SJCRH30 (cell line): ENCODE data around the gene A1BG. TPM values are rescaled to one million over a fixed set of nuclear protein-coding genes. Genes with fewer than 3 reads are reported as not detected.

Source experiments
- DNase-seq, 2 experiments: peaks; one replicate each; pipeline ENCODE4 v3.0.0-alpha.2; 2015 to 2020
- H3K27ac ChIP-seq: fragments of 250-450 bp; sonication (Bioruptor Pico); 2 replicates; pipeline ENCODE4 v1.5.1; 2020; ENCODE audit warnings: mild to moderate bottlenecking, moderate library complexity
- H3K27me3 ChIP-seq: fragments of 250-450 bp; sonication (Bioruptor Pico); 2 replicates; pipeline ENCODE4 v1.5.1; 2020; ENCODE audit warnings: mild to moderate bottlenecking, moderate library complexity
- H3K36me3 ChIP-seq: fragments of 250-450 bp; sonication (Bioruptor Pico); 2 replicates; pipeline ENCODE4 v1.5.1; 2020; ENCODE audit warnings: mild to moderate bottlenecking, moderate library complexity
- H3K4me1 ChIP-seq: fragments of 250-450 bp; sonication (Bioruptor Pico); 2 replicates; pipeline ENCODE4 v1.5.1; 2020; ENCODE audit warnings: mild to moderate bottlenecking, moderate library complexity
- H3K4me3 ChIP-seq: fragments of 250-450 bp; sonication (Bioruptor Pico); 2 replicates; pipeline ENCODE4 v1.5.1; 2020; ENCODE audit warnings: mild to moderate bottlenecking, moderate library complexity
- H3K9me3 ChIP-seq: fragments of 250-450 bp; sonication (Bioruptor Pico); replicated peaks from 2 replicates; pipeline ENCODE4 v1.5.1; 2020; ENCODE audit warnings: mild to moderate bottlenecking, moderate library complexity
- total RNA-seq: library from RNA; depleted of rRNA; stranded (reverse); fragments of >200 nt; shearing (Covaris generic); gene quantifications from 2 replicates; pipeline ENCODE4 v1.2.3, GENCODE V29; 2014

Gene A1BG
- total RNA-seq, 1 experiment from 2014 or later, result 10.2 TPM

GRCh38 chr19:58336216-58336615 is 17.1 kb downstream of the A1BG start:
- H3K36me3 ChIP-seq, result peaks cover 21% of the 10 kb centered on the region
- H3K9me3 ChIP-seq, result no peaks in the 10 kb centered on the region

GRCh38 chr19:58335630-58336029 is 17.7 kb downstream of the A1BG start:
- Histone ChIP-seq H3K9me3 (no peaks in the 10 kb centered on the region), H3K27me3 (no peaks in the 10 kb centered on the region), H3K4me1 (no peaks in the 10 kb centered on the region), H3K4me3 (no peak overlapping the region), H3K27ac (no peak overlapping the region), H3K36me3 (peaks cover 21% of the 10 kb centered on the region)
- no peak for DNase-seq

More at GRCh38 chr19:58336216-58336615, 17.1 kb downstream of the A1BG start:
- Histone ChIP-seq H3K27me3 (no peaks in the 10 kb centered on the region), H3K27ac (no peak overlapping the region), H3K4me1 (no peaks in the 10 kb centered on the region), H3K4me3 (no peak overlapping the region)
- no peak for DNase-seq

GRCh38 chr19:58334691-58335249 is 18.5 kb downstream of the A1BG start:
- no peaks in the 10 kb centered on the region for H3K4me1 ChIP-seq
- no peak for DNase-seq
- H3K4me3 ChIP-seq, result no peak overlapping the region

GRCh38 chr19:58332697-58333096 is 20.6 kb downstream of the A1BG start:
- H3K9me3 ChIP-seq, result no peaks in the 10 kb centered on the region
- H3K36me3 ChIP-seq, result peaks cover 11% of the 10 kb centered on the region; the same call in 1 of the 2 replicates
- H3K4me3 ChIP-seq, result no peak overlapping the region
- no peak overlapping the region for H3K27ac ChIP-seq
- no peaks in the 10 kb centered on the region for H3K4me1 ChIP-seq
- no peaks in the 10 kb centered on the region for H3K27me3 ChIP-seq
- no peak for DNase-seq

More at GRCh38 chr19:58334691-58335249, 18.5 kb downstream of the A1BG start:
- Histone ChIP-seq H3K27ac (no peak overlapping the region), H3K36me3 (peaks cover 21% of the 10 kb centered on the region), H3K9me3 (no peaks in the 10 kb centered on the region), H3K27me3 (no peaks in the 10 kb centered on the region)

GRCh38 chr19:58330458-58330857 is 22.8 kb downstream of the A1BG start:
- no peaks in the 10 kb centered on the region for H3K4me1 ChIP-seq
- H3K36me3 ChIP-seq, result peaks cover 1% of the 10 kb centered on the region; the same call in 1 of the 2 replicates
- no peak overlapping the region for H3K4me3 ChIP-seq
- H3K27ac ChIP-seq, result no peak overlapping the region
- H3K27me3 ChIP-seq, result no peaks in the 10 kb centered on the region
- no peaks in the 10 kb centered on the region for H3K9me3 ChIP-seq
- DNase-seq, result peak in 1 of 2 experiments; percentile 25

GRCh38 chr19:58328999-58329398 is 24.3 kb downstream of the A1BG start:
- H3K27ac ChIP-seq, result no peak overlapping the region

GRCh38 chr19:58326914-58327726 is 26.2 kb downstream of the A1BG start, which contains the start of gene ZSCAN22:
TSS of gene ZSCAN22 (plus strand) at chr19:58326994. CDS start at chr19:58334803, 7,809 bp downstream.
- Histone ChIP-seq H3K36me3 (0 out of 2 replicates have a peak, but pooled peaks cover 4% of the 10 kb centered on the region), H3K4me3 (peak within 1 kb of the TSS; percentile 90), H3K4me1 (no peaks in the 10 kb centered on the region), H3K27me3 (no peaks in the 10 kb centered on the region), H3K9me3 (no peaks in the 10 kb centered on the region), H3K27ac (peak within 1 kb of the TSS; percentile 70)
- peak; percentile 96 to 97 for DNase-seq

More at GRCh38 chr19:58328999-58329398, 24.3 kb downstream of the A1BG start:
- no peaks in the 10 kb centered on the region for H3K27me3 ChIP-seq
- peak; percentile 31 to 59 for DNase-seq
- H3K4me1 ChIP-seq, result no peaks in the 10 kb centered on the region
- no peaks in the 10 kb centered on the region for H3K9me3 ChIP-seq
- H3K4me3 ChIP-seq, result no peak overlapping the region
- no peaks in the 10 kb centered on the region for H3K36me3 ChIP-seq

- H3K9me3 ChIP-seq, result no peaks in the 10 kb centered on the region
- no peaks in the 10 kb centered on the region for H3K27me3 ChIP-seq
- H3K27ac ChIP-seq, result peak overlapping the region; percentile 70; the same call in 1 of the 2 replicates
- H3K4me1 ChIP-seq, result no peaks in the 10 kb centered on the region
- no peak for DNase-seq
- H3K36me3 ChIP-seq, result 0 out of 2 replicates have a peak, but pooled peaks cover 4% of the 10 kb centered on the region
- peak overlapping the region; percentile 90 for H3K4me3 ChIP-seq
These were observed 26.8 kb downstream of the A1BG start for GRCh38 chr19:58326501-58326913.

- 0 out of 2 replicates have a peak, but pooled peaks cover 4% of the 10 kb centered on the region for H3K36me3 ChIP-seq
- no peaks in the 10 kb centered on the region for H3K27me3 ChIP-seq
- H3K9me3 ChIP-seq, result no peaks in the 10 kb centered on the region
- H3K27ac ChIP-seq, result no peak overlapping the region
- H3K4me3 ChIP-seq, result no peak overlapping the region
- H3K4me1 ChIP-seq, result no peaks in the 10 kb centered on the region
- no peak for DNase-seq
These were observed 27.8 kb downstream of the A1BG start for GRCh38 chr19:58325311-58326022.

GRCh38 chr19:58319241-58319640 is 34.1 kb downstream of the A1BG start:
- Histone ChIP-seq H3K9me3 (no peaks in the 10 kb centered on the region), H3K36me3 (peaks cover 15% of the 10 kb centered on the region), H3K27me3 (no peaks in the 10 kb centered on the region), H3K4me1 (no peaks in the 10 kb centered on the region), H3K27ac (no peak overlapping the region), H3K4me3 (no peak overlapping the region)
- DNase-seq, result no peak

- Histone ChIP-seq H3K36me3 (peaks cover 23% of the 10 kb centered on the region), H3K27me3 (no peaks in the 10 kb centered on the region), H3K4me1 (no peaks in the 10 kb centered on the region), H3K4me3 (no peak overlapping the region), H3K27ac (no peak overlapping the region), H3K9me3 (no peaks in the 10 kb centered on the region; the same call in 1 of the 2 replicates)
- no peak for DNase-seq
These were observed 35.0 kb downstream of the A1BG start for GRCh38 chr19:58318297-58318696.

GRCh38 chr19:58317476-58318072 is 35.7 kb downstream of the A1BG start:
- Histone ChIP-seq H3K27ac (no peak overlapping the region), H3K4me1 (no peaks in the 10 kb centered on the region), H3K4me3 (no peak overlapping the region), H3K36me3 (peaks cover 30% of the 10 kb centered on the region), H3K27me3 (no peaks in the 10 kb centered on the region), H3K9me3 (no peaks in the 10 kb centered on the region; the same call in 1 of the 2 replicates)
- DNase-seq, result peak; percentile 25 to 69

- Histone ChIP-seq H3K27me3 (no peaks in the 10 kb centered on the region), H3K4me3 (no peak overlapping the region), H3K27ac (no peak overlapping the region), H3K36me3 (peaks cover 47% of the 10 kb centered on the region), H3K4me1 (no peaks in the 10 kb centered on the region), H3K9me3 (no peaks in the 10 kb centered on the region; the same call in 1 of the 2 replicates)
- no peak for DNase-seq
These were observed 37.7 kb downstream of the A1BG start for GRCh38 chr19:58315580-58315979.

- peaks cover 7% of the 10 kb centered on the region for H3K9me3 ChIP-seq
- no peaks in the 10 kb centered on the region for H3K27me3 ChIP-seq
- peaks cover 82% of the 10 kb centered on the region for H3K36me3 ChIP-seq
- no peaks in the 10 kb centered on the region for H3K4me1 ChIP-seq
- no peak for DNase-seq
- no peak overlapping the region for H3K4me3 ChIP-seq
- no peak overlapping the region for H3K27ac ChIP-seq
These were observed 41.9 kb downstream of the A1BG start for GRCh38 chr19:58311345-58311865.
